ENCODE data around the gene LGALS3BP. TPM values are rescaled to one million over a fixed set of nuclear protein-coding genes. Genes with fewer than 3 reads are reported as not detected.

LGALS3BP gene
- total and polyA plus RNA-seq, 2 of the 4 experiments (the other 2 are of a cell fraction), result 33.7 to 273 TPM

DNA sequence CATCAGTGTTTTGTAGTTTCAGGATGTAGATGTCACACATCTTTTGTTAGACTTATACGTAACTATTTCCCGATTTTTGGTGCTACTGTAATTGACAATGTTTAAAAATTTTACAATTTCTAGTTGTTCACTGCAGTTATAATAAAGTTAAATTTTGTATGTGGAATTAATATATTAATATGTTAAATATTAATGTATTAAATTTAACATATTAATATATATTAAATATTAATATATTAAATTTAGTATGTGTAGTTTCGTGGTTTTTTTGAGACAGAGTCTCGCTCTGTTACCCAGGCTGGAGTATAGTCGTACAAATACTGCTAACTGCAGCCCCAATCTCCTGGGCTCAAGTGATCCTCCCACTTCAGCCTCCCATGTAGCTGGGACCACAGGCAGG, 5.7 kb upstream of the LGALS3BP start:
- Histone ChIP-seq H4K20me1 (ENCODE audit: insufficient read depth, low read length) (no peaks in the 10 kb centered on the region), H3K4me1 (ENCODE audit: control insufficient read depth, insufficient read depth, low read length) (peaks cover 5% of the 10 kb centered on the region), H2AK9ac (replicated peaks; ENCODE audit: low read depth, low read length, poor library complexity) (no peak overlapping the region), H4K5ac (ENCODE audit: low read depth, low read length) (no peak overlapping the region), H3K27me3 (ENCODE audit: control insufficient read depth, insufficient read depth, low read length) (no peaks in the 10 kb centered on the region), H3K9ac (ENCODE audit: low read depth, low read length) (no peak overlapping the region), H3K23ac (ENCODE audit: low read depth, low read length) (no peak overlapping the region), H3K14ac (replicated peaks; ENCODE audit: low read depth, low read length) (no peak overlapping the region), H3K56ac (ENCODE audit: extremely low read depth, insufficient read depth, low read length) (no peak overlapping the region), H3K79me1 (ENCODE audit: low read depth in 1 of 2, low read length in 2 of 2) (peaks cover 0 to 12% of the 10 kb centered on the region in 2 experiments; a peak in 2 of 4 replicates), H2BK15ac (ENCODE audit: low read depth, low read length) (no peak overlapping the region), H2BK120ac (ENCODE audit: low read depth, low read length) (no peak overlapping the region), H2BK20ac (ENCODE audit: low read depth, low read length) (no peak overlapping the region), H3K27ac (ENCODE audit: insufficient read depth, low read length) (no peak overlapping the region), H3K4ac (ENCODE audit: low read depth, low read length) (no peak overlapping the region), H3K9me3 (ENCODE audit: control insufficient read depth, insufficient read depth, low read length) (no peaks in the 10 kb centered on the region), H3K4me2 (ENCODE audit: low read depth, low read length) (no peak overlapping the region), H3K9me1 (ENCODE audit: insufficient read depth, low read length) (peaks cover 5% of the 10 kb centered on the region; the same call in 1 of the 2 replicates), H3K4me3 (ENCODE audit: insufficient read depth, low read depth, low read length) (no peak overlapping the region), H2BK5ac (ENCODE audit: low read depth, low read length, poor library complexity, severe bottlenecking) (no peak overlapping the region), H3K18ac (ENCODE audit: low read depth, low read length) (no peak overlapping the region), H2AK5ac (ENCODE audit: low read depth, low read length) (no peak overlapping the region), H3K36me3 (ENCODE audit: control insufficient read depth, insufficient read depth, low read length) (peaks cover 3% of the 10 kb centered on the region; the same call in 1 of the 2 replicates), H4K91ac (ENCODE audit: insufficient read depth, low read depth, low read length) (no peak overlapping the region), H4K8ac (ENCODE audit: low read depth in 2 of 2, low read length in 2 of 2) (no peak overlapping the region), H2AFZ (replicated peaks; ENCODE audit: low read length, poor library complexity) (no peak overlapping the region)
- ChIA-PET CTCF (interaction anchor here (1.1 kb wide), 1 partner anchor 14 kb away, joined by 3 read pairs; no protein-coding TSS in a partner anchor), POLR2A (ENCODE audit: unreplicated experiment) (no interaction called here)
- dilution Hi-C loops (cut with HindIII; ENCODE audit: low sequenced_read_pairs, unreplicated experiment), result no loop called here
- DNase-seq (no peak), ATAC-seq (ENCODE audit: low read depth) (no peak)
- in situ Hi-C loops (cut with MboI; ENCODE audit: low sequenced_read_pairs), result no loop called here
- TF ChIP-seq MXI1 (IDR thresholded peaks at IDR 0.05; ENCODE audit: borderline replicate concordance, low read depth, low read length), result no peak
- TF ChIP-seq, protein P1, sequence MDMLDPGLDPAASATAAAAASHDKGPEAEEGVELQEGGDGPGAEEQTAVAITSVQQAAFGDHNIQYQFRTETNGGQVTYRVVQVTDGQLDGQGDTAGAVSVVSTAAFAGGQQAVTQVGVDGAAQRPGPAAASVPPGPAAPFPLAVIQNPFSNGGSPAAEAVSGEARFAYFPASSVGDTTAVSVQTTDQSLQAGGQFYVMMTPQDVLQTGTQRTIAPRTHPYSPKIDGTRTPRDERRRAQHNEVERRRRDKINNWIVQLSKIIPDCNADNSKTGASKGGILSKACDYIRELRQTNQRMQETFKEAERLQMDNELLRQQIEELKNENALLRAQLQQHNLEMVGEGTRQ (IDR thresholded peaks at IDR 0.05; ENCODE audit: low read depth, low read length), result no peak
- TF ChIP-seq, protein P2, sequence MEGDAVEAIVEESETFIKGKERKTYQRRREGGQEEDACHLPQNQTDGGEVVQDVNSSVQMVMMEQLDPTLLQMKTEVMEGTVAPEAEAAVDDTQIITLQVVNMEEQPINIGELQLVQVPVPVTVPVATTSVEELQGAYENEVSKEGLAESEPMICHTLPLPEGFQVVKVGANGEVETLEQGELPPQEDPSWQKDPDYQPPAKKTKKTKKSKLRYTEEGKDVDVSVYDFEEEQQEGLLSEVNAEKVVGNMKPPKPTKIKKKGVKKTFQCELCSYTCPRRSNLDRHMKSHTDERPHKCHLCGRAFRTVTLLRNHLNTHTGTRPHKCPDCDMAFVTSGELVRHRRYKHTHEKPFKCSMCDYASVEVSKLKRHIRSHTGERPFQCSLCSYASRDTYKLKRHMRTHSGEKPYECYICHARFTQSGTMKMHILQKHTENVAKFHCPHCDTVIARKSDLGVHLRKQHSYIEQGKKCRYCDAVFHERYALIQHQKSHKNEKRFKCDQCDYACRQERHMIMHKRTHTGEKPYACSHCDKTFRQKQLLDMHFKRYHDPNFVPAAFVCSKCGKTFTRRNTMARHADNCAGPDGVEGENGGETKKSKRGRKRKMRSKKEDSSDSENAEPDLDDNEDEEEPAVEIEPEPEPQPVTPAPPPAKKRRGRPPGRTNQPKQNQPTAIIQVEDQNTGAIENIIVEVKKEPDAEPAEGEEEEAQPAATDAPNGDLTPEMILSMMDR (conservative IDR thresholded peaks at IDR 0.05; ENCODE audit: low read depth, low read length), result no peak
- TF ChIP-seq MAFK (IDR thresholded peaks at IDR 0.05; ENCODE audit: low read depth, low read length), result no peak
- no peak for TF ChIP-seq RFX5 (IDR thresholded peaks at IDR 0.05; ENCODE audit: low read depth, low read length)
- no peak for TF ChIP-seq POLR2A (IDR thresholded peaks at IDR 0.05; ENCODE audit: low read depth, low read length)
- no peak for TF ChIP-seq FOS (IDR thresholded peaks at IDR 0.05; ENCODE audit: low read depth, low read length)
- no peak for TF ChIP-seq MAZ (IDR thresholded peaks at IDR 0.05; ENCODE audit: borderline replicate concordance, low read depth, low read length)
- no peak for TF ChIP-seq SMC3 (IDR thresholded peaks at IDR 0.05; ENCODE audit: low read depth, low read length)
- TF ChIP-seq BHLHE40 (IDR thresholded peaks at IDR 0.05; ENCODE audit: low read depth, low read length), result no peak
- no peak for TF ChIP-seq RAD21 (IDR thresholded peaks at IDR 0.05; ENCODE audit: low read length)
- TF ChIP-seq CHD1 (IDR thresholded peaks at IDR 0.05; ENCODE audit: low read depth, low read length), result no peak
- no peak for TF ChIP-seq NFE2L2 (IDR thresholded peaks at IDR 0.05; ENCODE audit: low read depth, low read length)
- no peak for TF ChIP-seq RCOR1 (IDR thresholded peaks at IDR 0.05; ENCODE audit: insufficient replicate concordance, low read length)
- TF ChIP-seq, protein P3, sequence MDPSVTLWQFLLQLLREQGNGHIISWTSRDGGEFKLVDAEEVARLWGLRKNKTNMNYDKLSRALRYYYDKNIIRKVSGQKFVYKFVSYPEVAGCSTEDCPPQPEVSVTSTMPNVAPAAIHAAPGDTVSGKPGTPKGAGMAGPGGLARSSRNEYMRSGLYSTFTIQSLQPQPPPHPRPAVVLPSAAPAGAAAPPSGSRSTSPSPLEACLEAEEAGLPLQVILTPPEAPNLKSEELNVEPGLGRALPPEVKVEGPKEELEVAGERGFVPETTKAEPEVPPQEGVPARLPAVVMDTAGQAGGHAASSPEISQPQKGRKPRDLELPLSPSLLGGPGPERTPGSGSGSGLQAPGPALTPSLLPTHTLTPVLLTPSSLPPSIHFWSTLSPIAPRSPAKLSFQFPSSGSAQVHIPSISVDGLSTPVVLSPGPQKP (IDR thresholded peaks at IDR 0.05; ENCODE audit: borderline replicate concordance, low read depth, low read length), result no peak
- TF ChIP-seq CEBPB (IDR thresholded peaks at IDR 0.05; ENCODE audit: low read depth, low read length), result no peak
- intact Hi-C loops (cut with micrococcal nuclease), result no loop called here
- BruUV-seq (replicated peaks), result no TSS peak
- no CpG with 5 or more reads among the region's 5 CpGs for WGBS, 2 experiments (ENCODE audit: extremely low coverage in 2 of 2, insufficient read length in 1 of 2)
